Smooth muscle cell (in vitro differentiated cells): ENCODE results near the gene LKAAEAR1. TPM values are rescaled to one million over a fixed set of nuclear protein-coding genes. Genes with fewer than 3 reads are reported as not detected.

ENCODE experiments used
- DNase-seq: peaks from one replicate; lab custom pipeline; 2025; ENCODE audit not compliant: unreplicated experiment; lab: John Stamatoyannopoulos, UW
- H2AFZ ChIP-seq: fragments of 200-600 bp; sonication (generic); 2 replicates; pipeline ENCODE4 v1.6.0; 2016; ENCODE audit warnings: antibody characterized with exemption, low read depth, mild to moderate bottlenecking
- H3F3A ChIP-seq: fragments of 200-600 bp; sonication (generic); 2 replicates; pipeline ENCODE4 v1.6.0; 2017; ENCODE audit warnings: antibody characterized with exemption, low read depth
- H3K27ac ChIP-seq: fragments of 200-600 bp; sonication (generic); 2 replicates; pipeline ENCODE4 v1.5.1; 2016; ENCODE audit warnings: low read depth, mild to moderate bottlenecking
- H3K27me3 ChIP-seq: fragments of 200-600 bp; sonication (generic); 2 replicates; pipeline ENCODE4 v1.6.1; 2016; ENCODE audit warnings: low read depth, mild to moderate bottlenecking
- H3K36me3 ChIP-seq: fragments of 200-600 bp; sonication (generic); 2 replicates; pipeline ENCODE4 v1.5.1; 2016; ENCODE audit warnings: low read depth
- H3K4me1 ChIP-seq: fragments of 200-600 bp; sonication (generic); 2 replicates; pipeline ENCODE4 v1.5.1; 2016; ENCODE audit warnings: low read depth
- H3K4me2 ChIP-seq: fragments of 200-600 bp; sonication (generic); 2 replicates; pipeline ENCODE4 v1.6.0; 2016; ENCODE audit warnings: mild to moderate bottlenecking
- H3K4me3 ChIP-seq: fragments of 200-600 bp; sonication (generic); 2 replicates; pipeline ENCODE4 v1.5.1; 2016; ENCODE audit warnings: mild to moderate bottlenecking
- H3K79me2 ChIP-seq: fragments of 200-600 bp; sonication (generic); 2 replicates; pipeline ENCODE4 v1.6.0; 2016; ENCODE audit warnings: low read depth, mild to moderate bottlenecking
- H3K9ac ChIP-seq: fragments of 200-600 bp; sonication (generic); 2 replicates; pipeline ENCODE4 v1.6.0; 2016; ENCODE audit warnings: low read depth
- H3K9me3 ChIP-seq: fragments of 200-600 bp; sonication (generic); replicated peaks from 2 replicates; pipeline ENCODE4 v1.5.1; 2016; ENCODE audit warnings: low read depth
- H4K20me1 ChIP-seq: fragments of 200-600 bp; sonication (generic); 2 replicates; pipeline ENCODE4 v1.6.0; 2016; ENCODE audit warnings: low read depth
- WGBS: methylation state at CpG from one replicate; pipeline ENCODE4 v1.1.7; 2016; ENCODE audit warnings: low lambda C conversion rate; 5-methylcytosine and 5-hydroxymethylcytosine counted together
- polyA plus RNA-seq: library from polyadenylated mRNA; unstranded; fragments of >200 nt; fragmentation: Nextera tagmentation; extraction: Ambion mirVana; gene quantifications from 2 replicates; pipeline ENCODE4 v1.2.1, GENCODE V29; 2016
- total RNA-seq: library from RNA; depleted of rRNA; stranded (reverse); fragments of >200 nt; gene quantifications from 2 replicates; pipeline ENCODE4 v1.2.3, GENCODE V29; 2014
- TF ChIP-seq, protein P1 (sequence below): fragments of 200-600 bp; sonication (generic); IDR thresholded peaks from 2 replicates; pipeline ENCODE4 v1.5.1; 2017; ENCODE audit warnings: borderline replicate concordance, mild to moderate bottlenecking, antibody characterized with exemption; ENCODE audit not compliant: insufficient read depth, poor library complexity, severe bottlenecking

The LKAAEAR1 gene
- total and polyA plus RNA-seq, 2 experiments from 2014 or later: 0.79 TPM; not detected in 1

DNA sequence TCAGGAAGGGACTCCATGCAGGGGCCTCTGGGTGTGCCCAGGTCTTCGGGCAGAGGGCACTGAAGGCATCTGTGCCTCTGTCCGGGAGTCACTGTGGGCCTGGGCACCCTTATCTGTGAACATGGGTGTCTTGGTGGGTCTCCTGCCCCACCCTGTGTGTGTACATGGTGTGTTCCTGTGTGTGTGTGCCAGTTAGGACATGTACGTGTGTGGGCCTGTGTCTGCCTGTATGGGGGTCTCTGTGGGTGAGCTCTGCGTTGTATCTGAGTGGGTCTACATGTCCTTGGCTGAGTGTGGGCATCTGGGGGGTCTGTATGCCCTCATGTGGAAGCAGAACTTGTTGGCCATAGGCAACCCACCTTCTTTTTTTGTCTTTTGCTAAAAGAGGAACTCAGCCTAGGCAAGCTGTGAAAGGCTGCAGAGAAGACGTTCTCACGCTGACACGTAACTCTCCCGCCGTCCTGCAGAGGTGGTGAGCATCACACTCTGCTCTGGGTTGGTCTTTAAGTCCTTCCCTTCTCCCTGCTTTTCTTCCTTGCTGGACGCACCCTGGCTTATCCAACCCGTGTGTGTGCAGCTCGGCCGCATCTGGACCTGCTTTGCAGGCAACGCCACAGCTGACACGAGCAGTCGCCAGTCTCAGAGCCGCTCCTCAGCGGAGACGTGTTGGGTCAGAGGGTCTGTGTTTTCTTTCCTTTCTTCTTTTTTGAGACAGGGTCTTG lies 23.7 kb upstream of the LKAAEAR1 start:
- Histone ChIP-seq H4K20me1 (no peaks in the 10 kb centered on the region), H3K4me2 (no peak overlapping the region), H2AFZ (no peak overlapping the region), H3K27me3 (peaks cover 8% of the 10 kb centered on the region), H3F3A (no peaks in the 10 kb centered on the region), H3K4me1 (no peaks in the 10 kb centered on the region), H3K4me3 (no peak overlapping the region), H3K27ac (no peak overlapping the region), H3K79me2 (no peaks in the 10 kb centered on the region), H3K9ac (no peak overlapping the region), H3K36me3 (no peaks in the 10 kb centered on the region), H3K9me3 (no peaks in the 10 kb centered on the region)
- DNase-seq: no peak
- 87% methylated on average over 19 of the region's 19 CpGs for WGBS
- TF ChIP-seq, protein P1, sequence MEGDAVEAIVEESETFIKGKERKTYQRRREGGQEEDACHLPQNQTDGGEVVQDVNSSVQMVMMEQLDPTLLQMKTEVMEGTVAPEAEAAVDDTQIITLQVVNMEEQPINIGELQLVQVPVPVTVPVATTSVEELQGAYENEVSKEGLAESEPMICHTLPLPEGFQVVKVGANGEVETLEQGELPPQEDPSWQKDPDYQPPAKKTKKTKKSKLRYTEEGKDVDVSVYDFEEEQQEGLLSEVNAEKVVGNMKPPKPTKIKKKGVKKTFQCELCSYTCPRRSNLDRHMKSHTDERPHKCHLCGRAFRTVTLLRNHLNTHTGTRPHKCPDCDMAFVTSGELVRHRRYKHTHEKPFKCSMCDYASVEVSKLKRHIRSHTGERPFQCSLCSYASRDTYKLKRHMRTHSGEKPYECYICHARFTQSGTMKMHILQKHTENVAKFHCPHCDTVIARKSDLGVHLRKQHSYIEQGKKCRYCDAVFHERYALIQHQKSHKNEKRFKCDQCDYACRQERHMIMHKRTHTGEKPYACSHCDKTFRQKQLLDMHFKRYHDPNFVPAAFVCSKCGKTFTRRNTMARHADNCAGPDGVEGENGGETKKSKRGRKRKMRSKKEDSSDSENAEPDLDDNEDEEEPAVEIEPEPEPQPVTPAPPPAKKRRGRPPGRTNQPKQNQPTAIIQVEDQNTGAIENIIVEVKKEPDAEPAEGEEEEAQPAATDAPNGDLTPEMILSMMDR: no peak

DNA sequence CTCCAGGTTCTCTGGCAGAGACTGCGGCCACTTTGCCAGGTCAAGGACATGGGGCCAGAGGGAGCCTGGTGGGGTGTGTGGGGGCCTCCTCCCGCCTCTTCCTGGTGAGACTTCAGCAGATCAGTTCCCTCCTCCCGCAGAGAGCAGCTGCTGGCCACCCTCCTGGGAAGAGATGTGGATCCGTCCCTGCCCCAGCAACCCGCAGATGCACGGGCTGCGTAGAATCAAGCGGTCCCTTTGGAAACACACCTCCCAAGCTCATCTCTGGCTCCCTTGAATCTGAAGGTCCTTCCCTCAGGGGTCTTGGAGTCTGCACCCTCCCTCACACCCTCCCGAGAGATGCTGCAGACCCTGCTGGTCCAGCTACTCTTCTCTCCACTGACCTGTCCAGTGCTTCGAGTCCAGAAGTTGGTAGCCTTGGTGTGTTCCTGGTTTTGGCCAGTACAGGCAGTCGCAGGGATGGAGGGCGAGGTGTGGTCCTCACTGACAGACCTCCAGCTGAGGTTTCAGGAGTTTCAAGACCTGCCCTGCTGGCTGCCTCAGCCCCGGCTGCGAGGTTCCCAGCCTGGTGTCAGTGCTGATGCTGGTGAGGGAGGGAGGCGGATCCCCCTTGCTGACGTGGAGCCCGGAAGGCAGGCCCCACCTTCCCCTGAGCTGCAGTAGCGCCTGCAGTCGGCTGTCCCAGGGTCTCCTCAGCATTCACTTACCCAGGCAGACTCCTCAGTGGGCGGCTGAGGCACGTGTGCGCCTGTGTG lies 23.0 kb upstream of the LKAAEAR1 start, which contains the start of gene NPBWR2:
Gene NPBWR2 (minus strand): TSS at position 585 of the 755 bp plus-strand sequence. CDS start 734 bp downstream, outside the sequence.
- Histone ChIP-seq H3K9me3 (no peaks in the 10 kb centered on the region), H2AFZ (no peak within 1 kb of the TSS), H3K79me2 (no peaks in the 10 kb centered on the region), H3K4me3 (no peak within 1 kb of the TSS), H3K27ac (no peak within 1 kb of the TSS), H4K20me1 (no peaks in the 10 kb centered on the region), H3K9ac (no peak within 1 kb of the TSS), H3K27me3 (peaks cover 15% of the 10 kb centered on the region), H3K4me2 (no peak within 1 kb of the TSS), H3K36me3 (no peaks in the 10 kb centered on the region), H3K4me1 (no peaks in the 10 kb centered on the region), H3F3A (no peaks in the 10 kb centered on the region)
- DNase-seq: no peak
- TF ChIP-seq, protein P1: no peak
- 78% methylated on average over 22 of the region's 22 CpGs for WGBS

DNA sequence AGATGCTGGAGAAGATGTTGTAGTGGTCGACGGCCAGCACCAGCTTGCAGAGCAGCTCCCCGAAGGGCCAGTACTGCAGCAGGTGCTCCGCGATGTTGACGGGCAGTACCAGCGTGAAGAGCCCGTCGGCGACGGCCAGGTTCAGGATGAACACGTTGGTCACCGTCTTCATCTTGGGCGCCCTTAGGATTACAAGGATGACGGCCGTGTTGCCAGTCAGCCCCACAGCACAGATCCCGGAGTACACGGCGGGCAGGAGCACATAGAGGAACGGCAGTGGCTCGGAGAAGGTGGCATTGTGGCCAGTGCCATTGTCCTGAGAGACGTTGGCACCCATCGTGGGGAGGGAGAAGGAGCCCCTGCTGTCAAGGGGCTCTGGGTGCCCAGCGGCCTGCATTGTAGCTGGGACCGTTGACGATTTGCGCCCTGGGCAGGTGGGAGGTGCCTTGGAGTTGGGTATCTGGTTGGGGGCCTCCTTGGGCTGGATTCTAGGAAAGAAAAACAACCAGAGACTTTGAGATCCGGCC lies 22.3 kb upstream of the LKAAEAR1 start:
- no peak for DNase-seq
- 95% methylated on average over 28 of the region's 28 CpGs for WGBS

More for the DNA sequence above, 22.3 kb upstream of the LKAAEAR1 start:
- peaks cover 22% of the 10 kb centered on the region for H3K27me3 ChIP-seq
- H2AFZ ChIP-seq: no peak overlapping the region
- H3F3A ChIP-seq: no peaks in the 10 kb centered on the region
- no peaks in the 10 kb centered on the region for H3K36me3 ChIP-seq
- no peaks in the 10 kb centered on the region for H3K4me1 ChIP-seq
- no peaks in the 10 kb centered on the region for H3K79me2 ChIP-seq
- no peaks in the 10 kb centered on the region for H3K9me3 ChIP-seq
- H3K9ac ChIP-seq: no peak overlapping the region
- no peak overlapping the region for H3K4me3 ChIP-seq
- no peak overlapping the region for H3K27ac ChIP-seq
- no peak overlapping the region for H3K4me2 ChIP-seq
- H4K20me1 ChIP-seq: no peaks in the 10 kb centered on the region
- TF ChIP-seq, protein P1: no peak
